SK-N-SH treated with all-trans-retinoic acid at 6 μM for 48 hours (cell line): ENCODE data around the gene PLCB3.

ENCODE experiments used
- ATAC-seq: fragments of 200-7000 bp; cut with Tn5 transposase; 3 replicates; pipeline ENCODE4 v1.9.1; 2020; ENCODE audit warnings: mild to moderate bottlenecking, moderate library complexity
- ARNTL ChIP-seq: fragments of 450-650 bp; formaldehyde crosslinking; IDR thresholded peaks from 2 replicates; pipeline ENCODE4 v1.5.0; 2020; ENCODE audit warnings: low read depth, mild to moderate bottlenecking, moderate library complexity, borderline replicate concordance
- BACH2 ChIP-seq: fragments of 250-450 bp; sonication (Bioruptor Pico); IDR thresholded peaks from 2 replicates; pipeline ENCODE4 v1.9.0; 2021; ENCODE audit warnings: mild to moderate bottlenecking, borderline replicate concordance
- CSDC2 ChIP-seq: fragments of 250-450 bp; sonication (Bioruptor Pico); IDR thresholded peaks from 2 replicates; pipeline ENCODE4 v1.5.0; 2020; ENCODE audit warnings: mild to moderate bottlenecking, moderate library complexity
- CSRNP3 ChIP-seq: fragments of 250-450 bp; sonication (Bioruptor Pico); IDR thresholded peaks from 2 replicates; pipeline ENCODE4 v1.5.1; 2021; ENCODE audit warnings: mild to moderate bottlenecking, moderate library complexity
- ISL1 ChIP-seq: fragments of 250-450 bp; sonication (Bioruptor Pico); IDR thresholded peaks from 2 replicates; pipeline ENCODE4 v2.1.2; 2022; ENCODE audit warnings: mild to moderate bottlenecking, moderate library complexity
- SNAI2 ChIP-seq: fragments of 250-450 bp; sonication (Bioruptor Pico); IDR thresholded peaks from 2 replicates; pipeline ENCODE4 v1.5.0; 2020; ENCODE audit warnings: mild to moderate bottlenecking, moderate library complexity
- TCF4 ChIP-seq: fragments of 250-450 bp; sonication (Bioruptor Pico); IDR thresholded peaks from 2 replicates; pipeline ENCODE4 v1.8.0; 2021; ENCODE audit warnings: mild to moderate bottlenecking, moderate library complexity, borderline replicate concordance
- TSHZ2 ChIP-seq: fragments of 250-450 bp; sonication (Bioruptor Pico); IDR thresholded peaks from 2 replicates; pipeline ENCODE4 v1.5.0; 2020; ENCODE audit warnings: mild to moderate bottlenecking, moderate library complexity
- ZC3H10 ChIP-seq: fragments of 250-450 bp; sonication (Bioruptor Pico); IDR thresholded peaks from 2 replicates; pipeline ENCODE4 v1.5.1; 2021; ENCODE audit warnings: mild to moderate bottlenecking, moderate library complexity
- ZFP3 ChIP-seq: fragments of 250-450 bp; sonication (Bioruptor Pico); IDR thresholded peaks from 2 replicates; pipeline ENCODE4 v1.5.0; 2020; ENCODE audit warnings: mild to moderate bottlenecking, moderate library complexity
- ZFP30 ChIP-seq: fragments of 450-650 bp; formaldehyde crosslinking; IDR thresholded peaks from 2 replicates; pipeline ENCODE4 v1.5.0; 2022; ENCODE audit warnings: mild to moderate bottlenecking, moderate library complexity
- ZNF565 ChIP-seq: fragments of 450-650 bp; formaldehyde crosslinking; conservative IDR thresholded peaks from 2 replicates; pipeline ENCODE4 v1.5.0; 2020; ENCODE audit warnings: low read depth, mild to moderate bottlenecking, moderate library complexity
- ZNF70 ChIP-seq: fragments of 450-650 bp; formaldehyde crosslinking; IDR thresholded peaks from 2 replicates; pipeline ENCODE4 v1.5.0; 2020; ENCODE audit warnings: mild to moderate bottlenecking, moderate library complexity
- ZNF8 ChIP-seq: fragments of 450-650 bp; formaldehyde crosslinking; IDR thresholded peaks from 2 replicates; pipeline ENCODE4 v1.5.0; 2020; ENCODE audit warnings: mild to moderate bottlenecking, moderate library complexity
- TF ChIP-seq, protein P1 (sequence below): fragments of 250-450 bp; sonication (Bioruptor Pico); IDR thresholded peaks from 2 replicates; pipeline ENCODE4 v1.5.1; 2020; ENCODE audit warnings: low read depth, mild to moderate bottlenecking, moderate library complexity
- TF ChIP-seq, protein P2 (sequence below): fragments of 250-450 bp; sonication (Bioruptor Pico); IDR thresholded peaks from 2 replicates; pipeline ENCODE4 v1.8.0; 2020; ENCODE audit warnings: mild to moderate bottlenecking, moderate library complexity, borderline replicate concordance

PLCB3 gene

DNA sequence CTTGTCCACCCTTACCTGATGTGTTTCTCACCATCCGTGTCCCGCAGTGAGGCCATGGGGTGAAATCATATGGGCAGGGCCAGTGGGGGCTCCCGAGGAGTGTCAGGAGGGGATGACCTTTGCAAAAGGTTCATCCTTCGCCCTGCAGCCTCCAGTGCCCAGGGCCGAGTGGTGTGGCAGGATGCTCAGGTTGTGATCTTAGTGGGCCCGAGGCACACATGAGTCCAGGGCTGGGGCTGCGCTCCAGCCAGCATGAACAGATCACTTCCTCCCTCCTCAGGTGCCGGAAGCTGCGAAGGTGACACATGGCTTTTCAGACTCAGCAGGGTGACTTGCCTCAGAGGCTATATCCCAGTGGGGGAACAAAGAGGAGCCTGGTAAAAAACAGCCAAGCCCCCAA, 13.3 kb upstream of the PLCB3 start (continued):
- TF ChIP-seq TSHZ2 (CRISPR knock-in tag) (no peak), ZNF70 (CRISPR knock-in tag) (no peak), ZFP3 (no peak)

DNA sequence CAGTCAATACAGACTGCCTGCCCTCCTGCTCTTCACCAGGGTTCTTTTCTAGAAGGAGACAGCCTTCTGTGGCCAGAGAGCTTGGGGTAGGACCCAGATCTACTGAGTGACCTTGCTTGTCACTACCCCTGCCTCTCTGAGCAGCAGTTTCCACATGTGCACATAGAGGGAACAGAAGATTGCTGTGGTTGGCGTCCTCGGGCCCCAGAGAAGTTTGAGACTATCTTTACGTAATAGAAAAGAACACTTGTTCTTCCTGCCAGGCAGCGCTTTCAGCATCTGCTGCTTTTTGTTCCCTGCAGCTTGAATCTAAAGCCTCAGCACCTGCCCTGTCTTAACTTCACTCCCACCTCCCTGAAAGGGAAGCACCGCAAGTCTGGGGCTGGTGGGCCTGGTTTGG, 12.3 kb upstream of the PLCB3 start:
- TF ChIP-seq ZC3H10 (CRISPR knock-in tag) (no peak), ISL1 (no peak), ZNF8 (CRISPR knock-in tag) (no peak), ARNTL (CRISPR knock-in tag) (no peak), CSDC2 (CRISPR knock-in tag) (no peak), SNAI2 (CRISPR knock-in tag) (no peak), BACH2 (no peak)
- no peak for ATAC-seq

DNA sequence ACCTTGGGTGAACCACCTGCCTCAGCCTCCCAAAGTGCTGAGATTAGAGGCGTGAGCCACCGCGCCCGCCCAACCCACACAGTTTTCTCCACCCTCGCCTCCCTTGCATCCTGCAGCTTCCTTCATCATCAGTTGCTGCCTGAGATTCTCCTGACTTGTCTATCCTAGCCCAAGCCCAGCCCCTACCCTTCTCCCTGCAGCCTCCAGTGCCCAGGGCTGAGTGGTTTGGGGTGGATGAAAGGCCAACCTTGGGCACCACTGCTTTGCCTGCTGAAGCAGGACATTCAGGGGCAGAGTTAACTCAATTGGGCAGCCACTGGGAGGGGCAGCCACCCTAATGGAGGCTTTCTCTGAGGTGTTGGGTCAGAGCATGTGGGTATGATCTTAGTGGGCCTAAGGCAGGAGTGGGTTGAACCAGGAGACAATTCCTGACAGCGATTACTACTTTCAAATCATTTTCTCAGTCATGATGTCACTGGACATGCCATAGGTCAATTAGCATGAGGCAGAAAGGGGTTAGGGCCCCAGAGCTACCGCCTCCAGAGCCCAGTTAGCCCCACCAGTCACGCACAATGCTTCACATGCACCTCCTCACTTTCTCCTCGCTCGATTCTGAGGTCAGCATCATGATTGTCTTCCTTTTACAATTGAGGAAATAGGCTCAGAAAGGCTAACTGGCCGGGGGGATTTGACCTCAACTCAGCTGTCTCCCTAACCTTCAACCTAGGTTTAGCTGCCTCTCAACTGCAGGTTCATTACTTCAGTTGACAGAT, 11.5 kb upstream of the PLCB3 start:
- ATAC-seq: no peak
- TF ChIP-seq, protein P1, sequence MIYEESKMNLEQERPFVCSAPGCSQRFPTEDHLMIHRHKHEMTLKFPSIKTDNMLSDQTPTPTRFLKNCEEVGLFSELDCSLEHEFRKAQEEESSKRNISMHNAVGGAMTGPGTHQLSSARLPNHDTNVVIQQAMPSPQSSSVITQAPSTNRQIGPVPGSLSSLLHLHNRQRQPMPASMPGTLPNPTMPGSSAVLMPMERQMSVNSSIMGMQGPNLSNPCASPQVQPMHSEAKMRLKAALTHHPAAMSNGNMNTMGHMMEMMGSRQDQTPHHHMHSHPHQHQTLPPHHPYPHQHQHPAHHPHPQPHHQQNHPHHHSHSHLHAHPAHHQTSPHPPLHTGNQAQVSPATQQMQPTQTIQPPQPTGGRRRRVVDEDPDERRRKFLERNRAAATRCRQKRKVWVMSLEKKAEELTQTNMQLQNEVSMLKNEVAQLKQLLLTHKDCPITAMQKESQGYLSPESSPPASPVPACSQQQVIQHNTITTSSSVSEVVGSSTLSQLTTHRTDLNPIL (CRISPR knock-in tag): no peak
- no peak for TF ChIP-seq CSDC2 (CRISPR knock-in tag)
- TF ChIP-seq CSRNP3 (CRISPR knock-in tag): no peak
- TF ChIP-seq ZFP30 (CRISPR knock-in tag): no peak
- TF ChIP-seq, protein P2, sequence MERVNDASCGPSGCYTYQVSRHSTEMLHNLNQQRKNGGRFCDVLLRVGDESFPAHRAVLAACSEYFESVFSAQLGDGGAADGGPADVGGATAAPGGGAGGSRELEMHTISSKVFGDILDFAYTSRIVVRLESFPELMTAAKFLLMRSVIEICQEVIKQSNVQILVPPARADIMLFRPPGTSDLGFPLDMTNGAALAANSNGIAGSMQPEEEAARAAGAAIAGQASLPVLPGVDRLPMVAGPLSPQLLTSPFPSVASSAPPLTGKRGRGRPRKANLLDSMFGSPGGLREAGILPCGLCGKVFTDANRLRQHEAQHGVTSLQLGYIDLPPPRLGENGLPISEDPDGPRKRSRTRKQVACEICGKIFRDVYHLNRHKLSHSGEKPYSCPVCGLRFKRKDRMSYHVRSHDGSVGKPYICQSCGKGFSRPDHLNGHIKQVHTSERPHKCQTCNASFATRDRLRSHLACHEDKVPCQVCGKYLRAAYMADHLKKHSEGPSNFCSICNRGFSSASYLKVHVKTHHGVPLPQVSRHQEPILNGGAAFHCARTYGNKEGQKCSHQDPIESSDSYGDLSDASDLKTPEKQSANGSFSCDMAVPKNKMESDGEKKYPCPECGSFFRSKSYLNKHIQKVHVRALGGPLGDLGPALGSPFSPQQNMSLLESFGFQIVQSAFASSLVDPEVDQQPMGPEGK (CRISPR knock-in tag): no peak
- no peak for TF ChIP-seq TCF4 (CRISPR knock-in tag)
- TF ChIP-seq ZNF565 (CRISPR knock-in tag): no peak

- TF ChIP-seq, protein P1 (CRISPR knock-in tag): no peak
- TF ChIP-seq, protein P2 (CRISPR knock-in tag): peak; percentile 79
Observed at GRCh38 chr11:64240435-64241240, 10.7 kb upstream of the PLCB3 start, which contains the start of gene FKBP2. Gene FKBP2, plus strand, starts transcription at chr11:64241095. Its CDS starts 1,293 bp downstream, at chr11:64242388.

More at GRCh38 chr11:64240435-64241240, 10.7 kb upstream of the PLCB3 start, which contains the start of gene FKBP2:
- peak; percentile 60 for ATAC-seq
